MM.1S (cell line): Measurements from ENCODE around the gene GALM.

Experiments
- CTCF ChIP-seq: fragments of 300-600 bp; sonication (generic); IDR thresholded peaks from 2 replicates; pipeline ENCODE4 v1.5.1; 2016; ENCODE audit warnings: antibody characterized with exemption, low read length, mixed read lengths
- EZH2phosphoT487 ChIP-seq: fragments of 300-600 bp; sonication (generic); IDR thresholded peaks from 2 replicates; pipeline ENCODE4 v1.6.1; 2018; ENCODE audit warnings: antibody characterized with exemption, low read length

GRCh38 chr2:38636069-38636468, 29.8 kb upstream of the GALM start:
- TF ChIP-seq CTCF (no peak), EZH2phosphoT487 (no peak)
